ENCODE data around the gene PTPN14.

PTPN14 gene

DNA sequence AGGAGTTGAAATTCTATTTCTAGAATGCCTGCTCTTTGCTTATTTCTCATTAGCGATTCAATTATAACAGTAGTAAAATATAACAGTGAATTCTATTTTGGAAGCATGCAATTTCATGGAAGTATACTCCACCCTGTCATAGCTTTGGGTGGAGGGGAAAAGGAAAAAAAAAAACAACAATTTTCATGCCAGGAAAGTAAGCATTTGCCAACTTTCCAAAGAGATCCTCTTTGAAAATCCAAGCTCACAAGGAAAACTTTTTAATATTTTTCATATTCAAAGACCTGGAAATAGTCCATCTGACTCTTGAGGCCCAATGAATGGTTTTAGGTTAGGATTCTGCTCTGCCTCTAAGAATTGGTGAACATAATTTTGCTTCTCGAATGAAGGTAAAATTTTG lies 134.5 kb downstream of the PTPN14 start:
- TF ChIP-seq, protein P1, sequence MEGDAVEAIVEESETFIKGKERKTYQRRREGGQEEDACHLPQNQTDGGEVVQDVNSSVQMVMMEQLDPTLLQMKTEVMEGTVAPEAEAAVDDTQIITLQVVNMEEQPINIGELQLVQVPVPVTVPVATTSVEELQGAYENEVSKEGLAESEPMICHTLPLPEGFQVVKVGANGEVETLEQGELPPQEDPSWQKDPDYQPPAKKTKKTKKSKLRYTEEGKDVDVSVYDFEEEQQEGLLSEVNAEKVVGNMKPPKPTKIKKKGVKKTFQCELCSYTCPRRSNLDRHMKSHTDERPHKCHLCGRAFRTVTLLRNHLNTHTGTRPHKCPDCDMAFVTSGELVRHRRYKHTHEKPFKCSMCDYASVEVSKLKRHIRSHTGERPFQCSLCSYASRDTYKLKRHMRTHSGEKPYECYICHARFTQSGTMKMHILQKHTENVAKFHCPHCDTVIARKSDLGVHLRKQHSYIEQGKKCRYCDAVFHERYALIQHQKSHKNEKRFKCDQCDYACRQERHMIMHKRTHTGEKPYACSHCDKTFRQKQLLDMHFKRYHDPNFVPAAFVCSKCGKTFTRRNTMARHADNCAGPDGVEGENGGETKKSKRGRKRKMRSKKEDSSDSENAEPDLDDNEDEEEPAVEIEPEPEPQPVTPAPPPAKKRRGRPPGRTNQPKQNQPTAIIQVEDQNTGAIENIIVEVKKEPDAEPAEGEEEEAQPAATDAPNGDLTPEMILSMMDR (IDR thresholded peaks at IDR 0.05; ENCODE audit: low read depth, low read length): no peak
- DNase-seq (ENCODE audit: low read depth in 2 of 2): no peak

DNA sequence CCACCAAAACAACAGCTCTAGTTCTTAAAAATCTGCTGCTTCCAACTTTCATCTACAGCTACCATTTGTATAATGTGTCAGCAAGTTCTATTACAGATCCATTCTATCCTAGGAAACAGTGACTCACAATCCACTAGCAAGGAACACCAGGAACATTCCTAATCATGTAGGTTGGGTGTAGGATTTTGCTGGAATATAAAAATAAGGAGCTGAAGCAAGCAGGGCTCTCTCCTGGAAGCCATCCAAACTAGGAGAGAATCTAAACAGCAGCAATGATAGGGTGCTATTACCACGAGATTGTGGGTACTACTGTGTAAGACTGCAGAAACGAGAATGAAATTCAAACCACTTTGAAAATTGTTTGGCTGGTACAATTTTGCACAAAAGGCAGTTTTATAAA lies 135.0 kb downstream of the PTPN14 start:
- peak; percentile 48 to 81 for DNase-seq (ENCODE audit: low read depth in 2 of 2)
- no peak overlapping the region for H3K4me3 ChIP-seq (replicated peaks in 1 of 2; ENCODE audit: low read depth in 2 of 2, low read length in 2 of 2)
- TF ChIP-seq, protein P1 (IDR thresholded peaks at IDR 0.05; ENCODE audit: low read depth, low read length): no peak

More for the DNA sequence above, 134.5 kb downstream of the PTPN14 start:
- H3K4me3 ChIP-seq (replicated peaks in 1 of 2; ENCODE audit: low read depth in 2 of 2, low read length in 2 of 2): no peak overlapping the region

DNA sequence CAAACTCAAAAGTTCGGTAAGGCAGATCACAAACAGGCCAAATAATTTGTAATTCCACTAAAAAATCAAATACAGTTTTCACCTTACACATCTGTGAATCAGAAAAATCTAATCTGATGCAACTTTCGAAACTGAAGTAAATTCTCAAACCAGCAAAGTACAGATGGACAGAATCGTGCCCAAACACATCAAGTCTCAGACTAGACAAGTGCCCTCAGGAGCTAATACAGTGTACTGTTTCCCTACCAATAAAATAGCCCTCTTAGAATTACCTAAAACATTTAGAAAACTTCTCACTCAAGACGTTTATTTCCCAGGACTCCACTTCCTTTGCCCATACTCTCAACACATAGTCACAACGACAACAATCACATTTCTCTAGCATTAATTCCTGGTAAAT lies 136.3 kb downstream of the PTPN14 start:
- TF ChIP-seq, protein P1 (IDR thresholded peaks at IDR 0.05; ENCODE audit: low read depth, low read length): no peak
- no peak for DNase-seq (ENCODE audit: low read depth in 2 of 2)

DNA sequence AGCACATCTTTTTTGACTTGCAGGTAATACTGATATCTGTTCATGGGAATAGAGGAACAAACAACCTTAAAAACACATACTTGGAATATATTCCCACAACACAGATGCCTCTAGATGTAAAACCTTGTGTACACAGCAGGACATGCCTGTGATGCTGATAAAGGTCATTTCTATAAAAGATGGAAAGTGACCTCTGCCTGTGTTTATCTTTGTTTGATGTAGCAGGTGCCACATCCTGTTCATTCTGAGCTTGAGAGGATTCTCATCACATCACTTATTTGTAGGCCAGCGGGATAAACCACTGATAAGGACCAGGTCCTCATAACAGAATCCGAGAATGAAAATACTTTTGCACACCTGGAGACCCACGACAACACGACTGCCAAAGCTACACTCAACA lies 136.7 kb downstream of the PTPN14 start:
- H3K4me3 ChIP-seq (replicated peaks in 1 of 2; ENCODE audit: low read depth in 2 of 2, low read length in 2 of 2): no peak overlapping the region
- DNase-seq (ENCODE audit: low read depth in 2 of 2): no peak
- TF ChIP-seq, protein P1 (IDR thresholded peaks at IDR 0.05; ENCODE audit: low read depth, low read length): no peak

More for the DNA sequence above, 136.3 kb downstream of the PTPN14 start:
- H3K4me3 ChIP-seq (replicated peaks in 1 of 2; ENCODE audit: low read depth in 2 of 2, low read length in 2 of 2): no peak overlapping the region

DNA sequence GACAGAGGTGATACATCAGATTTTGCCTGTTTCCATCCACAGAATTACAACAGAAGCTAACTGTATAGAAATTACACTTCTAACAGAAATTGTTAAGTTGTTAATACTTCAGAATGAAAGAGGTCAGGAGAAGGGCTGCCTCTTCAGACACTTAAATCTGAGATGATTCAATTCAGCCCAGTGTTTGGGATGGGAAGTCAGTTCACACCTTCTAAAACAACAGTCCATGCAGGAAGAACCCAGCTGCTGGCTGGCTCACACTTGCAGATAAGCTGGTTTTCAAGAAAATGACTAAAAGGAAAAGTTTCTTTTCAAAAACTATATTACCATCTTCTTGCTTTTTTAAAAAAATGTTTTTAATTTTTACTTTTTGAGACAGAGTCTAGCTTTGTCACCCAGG lies 138.1 kb downstream of the PTPN14 start:
- H3K4me3 ChIP-seq (replicated peaks in 1 of 2; ENCODE audit: low read depth in 2 of 2, low read length in 2 of 2): no peak overlapping the region

DNA sequence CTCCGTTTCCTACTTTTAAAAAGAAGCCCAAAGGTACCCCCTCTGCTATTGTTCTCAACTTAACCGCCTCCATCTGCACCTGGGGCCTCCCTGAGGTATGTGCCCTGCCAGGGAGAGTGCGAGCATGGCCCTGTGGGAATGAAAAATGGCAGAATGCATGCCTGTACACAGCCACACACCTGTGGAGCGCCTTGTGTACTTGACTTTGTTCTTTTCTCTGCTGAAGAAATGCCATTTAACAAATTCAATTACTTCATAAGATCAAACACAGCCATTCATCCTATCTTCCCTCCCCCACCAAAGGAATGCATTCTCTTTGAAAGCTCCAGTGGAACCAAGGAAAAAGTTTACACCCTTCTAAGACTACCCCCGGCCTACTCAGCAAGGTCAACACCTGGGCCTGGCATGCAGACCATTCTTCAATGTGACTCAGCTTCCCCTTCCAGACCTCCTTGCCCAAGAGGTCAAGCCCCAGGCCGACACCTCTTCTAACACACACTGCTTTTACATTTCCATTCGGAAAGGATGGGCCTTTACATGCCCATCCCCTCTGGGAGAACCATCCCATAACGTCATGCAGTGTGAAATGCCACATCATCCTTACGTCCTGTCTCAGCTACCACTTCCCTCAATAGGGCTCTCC lies 146.7 kb downstream of the PTPN14 start:
- no peak overlapping the region for H3K4me3 ChIP-seq (replicated peaks in 1 of 2; ENCODE audit: low read depth in 2 of 2, low read length in 2 of 2)
- peak; percentile 32 to 75 for DNase-seq (ENCODE audit: low read depth in 2 of 2)
- TF ChIP-seq, protein P1 (IDR thresholded peaks at IDR 0.05; ENCODE audit: low read depth, low read length): no peak

More for the DNA sequence above, 138.1 kb downstream of the PTPN14 start:
- no peak for DNase-seq (ENCODE audit: low read depth in 2 of 2)
- TF ChIP-seq, protein P1 (IDR thresholded peaks at IDR 0.05; ENCODE audit: low read depth, low read length): no peak

DNA sequence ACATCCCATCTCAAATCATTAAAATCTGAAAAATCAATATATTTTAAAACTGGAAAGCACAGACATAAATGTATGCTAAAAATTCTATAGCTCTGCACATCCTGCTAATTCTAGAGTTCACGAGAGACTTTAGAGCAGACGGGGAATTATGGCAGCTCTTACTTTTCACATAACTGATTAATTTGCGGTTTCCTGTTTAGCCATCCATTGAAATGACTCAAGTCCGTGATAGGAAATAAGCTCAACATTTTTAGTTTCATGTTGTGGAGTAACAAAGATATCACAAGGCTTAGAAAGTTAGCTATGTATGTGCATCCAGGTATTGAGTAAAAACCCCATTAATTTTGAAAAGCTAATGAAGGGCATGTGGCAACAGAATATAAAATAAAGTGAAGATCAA lies 147.2 kb downstream of the PTPN14 start:
- no peak overlapping the region for H3K4me3 ChIP-seq (replicated peaks in 1 of 2; ENCODE audit: low read depth in 2 of 2, low read length in 2 of 2)
- TF ChIP-seq, protein P1 (IDR thresholded peaks at IDR 0.05; ENCODE audit: low read depth, low read length): no peak
- DNase-seq (ENCODE audit: low read depth in 2 of 2): peak; percentile 75

All from cardiac fibroblast (primary cell).